GM03348 (cell line): ENCODE results near the gene NETO2.
A peak's percentile ranks its signal among the peaks of the same experiment; 100 is the strongest.

Source experiments
- DNase-seq: peaks from one replicate; pipeline ENCODE4 v3.0.0; 2012; ENCODE audit warnings: low spot score

NETO2 gene

GRCh38 chr16:47045023-47045422 lies 98.7 kb downstream of the NETO2 start:
- DNase-seq = no peak

DNA sequence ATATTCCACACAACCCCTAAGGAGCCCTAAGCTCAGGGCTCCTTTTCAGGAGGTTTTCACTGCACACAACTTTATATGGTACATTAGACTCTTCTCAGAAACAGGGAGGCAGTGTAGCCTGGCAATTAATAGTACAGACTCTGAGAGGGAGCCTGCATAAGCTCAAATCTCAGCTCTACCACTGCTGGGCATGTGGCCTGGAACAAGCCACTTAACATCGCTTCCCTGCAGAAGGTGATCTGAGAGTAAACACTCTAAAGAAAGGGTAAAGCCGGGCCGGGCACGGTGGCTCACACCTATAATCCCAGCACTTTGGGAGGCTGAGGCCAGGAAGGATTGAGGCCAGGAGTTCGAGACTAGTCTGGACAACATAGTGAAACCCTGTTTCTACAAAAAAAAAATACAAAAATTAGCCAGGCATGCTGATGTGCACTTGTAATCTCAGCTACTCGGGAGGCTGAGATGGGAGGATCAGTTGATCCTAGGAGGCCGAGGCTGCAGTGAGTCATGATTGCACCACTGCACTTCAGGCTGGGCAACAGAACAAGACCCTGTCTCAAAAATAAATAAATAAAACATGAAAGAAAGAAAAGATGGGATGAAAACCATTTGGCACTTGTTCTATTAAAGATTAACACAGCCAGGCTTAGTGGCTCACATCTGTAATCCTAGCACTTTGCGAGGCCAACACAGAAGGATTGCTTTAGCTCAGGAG lies 99.6 kb downstream of the NETO2 start:
- DNase-seq = no peak

DNA sequence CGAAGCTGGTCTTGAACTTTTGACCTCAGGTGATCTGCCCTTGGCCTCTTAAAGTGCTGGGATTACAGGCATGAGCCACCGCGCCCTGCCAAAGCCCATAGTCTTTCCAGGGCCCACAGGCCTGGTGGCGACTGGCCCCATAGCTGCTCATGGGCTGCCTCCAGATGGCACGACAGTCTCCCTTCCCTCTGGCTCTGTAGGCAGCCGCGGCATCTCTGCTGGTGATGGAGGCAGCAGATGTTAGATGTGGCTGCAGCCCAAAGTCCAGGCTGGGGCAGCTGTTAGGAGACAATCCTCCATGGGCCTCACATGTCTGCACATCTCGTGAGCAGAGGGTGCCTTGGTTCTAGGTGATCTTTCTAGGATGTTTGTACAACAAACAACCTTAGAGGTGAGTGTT lies 100.5 kb downstream of the NETO2 start:
- no peak for DNase-seq

GRCh38 chr16:47037746-47038458 lies 105.8 kb downstream of the NETO2 start:
- peak; percentile 98 for DNase-seq

- no peak for DNase-seq
Measured at GRCh38 chr16:47037396-47037745, 106.4 kb downstream of the NETO2 start.

DNA sequence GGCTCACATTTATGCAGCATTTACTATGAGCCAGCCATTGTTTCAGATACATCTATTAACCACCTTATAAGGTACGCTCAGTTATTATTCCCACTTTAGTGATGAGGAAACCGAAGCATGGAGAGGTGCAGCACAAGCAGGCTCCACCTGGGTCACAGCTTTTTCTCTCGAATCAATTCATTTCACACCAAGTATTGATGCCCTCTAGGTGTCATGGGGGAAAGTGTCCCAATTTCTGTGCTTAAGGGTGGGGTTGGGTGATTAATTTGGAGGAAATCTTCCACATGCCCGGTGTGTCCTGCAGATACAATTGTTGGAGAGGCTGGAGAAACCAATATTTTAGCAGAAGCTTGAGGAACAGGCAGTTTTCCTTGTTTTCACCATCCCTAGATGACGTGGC lies 107.5 kb downstream of the NETO2 start:
- DNase-seq = no peak

- DNase-seq = no peak
Measured at GRCh38 chr16:47035436-47035835, 108.3 kb downstream of the NETO2 start.

- no peak for DNase-seq
Measured at GRCh38 chr16:47034455-47034854, 109.3 kb downstream of the NETO2 start.

DNA sequence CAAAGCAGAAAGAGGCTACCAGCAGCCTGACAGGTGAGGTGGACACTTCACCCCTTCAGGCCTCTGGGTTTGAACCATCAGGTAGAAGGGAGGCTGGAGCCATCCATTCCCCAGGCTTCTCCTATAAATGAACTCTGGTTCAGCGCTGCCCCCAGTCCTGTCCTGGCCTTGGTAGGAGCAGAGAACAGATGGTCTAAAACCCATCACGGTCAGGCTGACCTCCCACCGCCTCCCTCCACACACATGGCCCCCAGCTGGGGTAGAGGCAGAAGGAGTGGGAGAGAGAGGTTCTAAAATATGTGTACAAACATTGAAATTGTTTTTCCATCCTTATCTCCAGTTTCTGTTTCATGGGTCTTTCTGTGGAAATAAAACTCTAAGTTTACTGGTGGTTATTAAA lies 110.6 kb downstream of the NETO2 start:
- no peak for DNase-seq

DNA sequence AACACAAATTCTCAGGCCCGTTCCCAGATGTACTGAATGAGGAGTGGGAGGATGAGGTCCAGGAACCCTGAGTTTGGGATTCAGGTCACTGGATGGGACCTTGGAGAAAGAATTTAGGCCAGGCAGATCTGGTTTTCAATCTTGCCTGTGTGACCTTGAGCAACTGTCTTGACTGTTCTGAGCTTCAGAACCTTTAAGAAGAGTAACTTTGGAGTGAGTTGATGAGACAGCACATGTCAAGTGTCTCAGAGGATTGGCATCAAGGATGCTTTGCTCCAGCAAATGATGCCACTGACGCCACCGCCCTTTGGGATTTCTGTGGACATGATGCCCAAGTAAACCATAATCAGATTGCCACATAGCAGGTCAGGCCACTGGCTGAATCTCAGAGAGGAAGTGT lies 114.0 kb downstream of the NETO2 start:
- DNase-seq = no peak

DNA sequence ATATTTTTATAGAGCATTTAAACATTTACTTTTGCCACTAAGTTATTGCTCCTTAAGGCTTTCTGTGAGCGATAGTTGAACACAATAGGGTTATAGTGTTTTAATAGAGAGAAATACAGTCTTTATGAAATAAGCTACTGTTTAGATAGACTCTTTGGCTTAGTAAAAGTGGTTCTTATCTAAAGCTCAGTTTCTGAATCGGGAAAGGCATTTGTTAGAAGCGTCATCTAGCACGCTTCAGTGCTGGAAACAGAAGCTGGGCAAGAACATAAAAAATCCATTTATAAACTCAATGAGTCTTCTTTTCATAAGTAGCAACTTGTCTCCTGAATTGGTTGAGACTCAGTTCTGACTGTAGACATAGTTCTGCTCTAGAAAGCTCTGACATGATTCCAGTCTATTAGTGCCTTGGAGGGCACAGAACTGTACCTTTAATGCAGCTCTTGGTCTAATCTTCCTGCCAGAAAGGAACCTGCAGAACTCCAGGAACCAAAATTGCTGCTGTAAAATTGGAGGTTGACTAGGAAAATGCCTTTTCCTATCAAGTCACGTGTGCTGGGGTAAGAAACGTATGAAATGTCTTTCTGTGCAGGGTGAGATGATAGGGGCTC lies 114.9 kb downstream of the NETO2 start:
- no peak for DNase-seq
